ENCODE measurements around the gene LRBA. TPM values are rescaled to one million over a fixed set of nuclear protein-coding genes. Genes with fewer than 3 reads are reported as not detected.

Gene LRBA
- total and polyA plus RNA-seq, 9 of the 15 experiments (the other 6 are each of a cell fraction or from before 2014, with no cell fraction given): 24.2 to 88.7 (median 59.7) TPM

GRCh38 chr4:150540959-150541360 lies 474.1 kb downstream of the LRBA start:
- H3K4me3 ChIP-seq: no peak overlapping the region
- intact Hi-C loops (cut with micrococcal nuclease) (loop anchor here (2.0 to 5.0 kb wide), 2 partner anchors 32 to 224 kb away; no protein-coding TSS in a partner anchor), in situ Hi-C loops (cut with MboI) (no loop called here)
- H3K4me1 ChIP-seq (replicated peaks in 1 of 2; ENCODE audit: control insufficient read depth in 2 of 2, insufficient read depth in 2 of 2, low read length in 2 of 2): peaks cover 13 to 34% of the 10 kb centered on the region in 2 experiments; a peak in 4 of 5 replicates
- no peaks in the 10 kb centered on the region for H3K9me3 ChIP-seq (replicated peaks; ENCODE audit: control insufficient read depth, insufficient read depth, low read depth, low read length)
- H3K9me1 ChIP-seq (ENCODE audit: control insufficient read depth, insufficient read depth, low read length): no peaks in the 10 kb centered on the region
- DNase-seq (ENCODE audit: extremely low read depth in 1 of 4, low spot score in 3 of 4) (peak; percentile 9 to 79 (median 28)), FAIRE-seq (peak; percentile 78), ATAC-seq (peak; percentile 74)
- ChIA-PET POLR2A (interaction anchor here (0.6 to 1.1 kb wide), 3 partner anchors 12 to 174 kb away, joined by 3 to 4 read pairs (median 4); no protein-coding TSS in a partner anchor), CTCF (ENCODE audit: low intra/inter-chr PET ratio) (no interaction called here)
- H4K20me1 ChIP-seq (replicated peaks; ENCODE audit: control insufficient read depth, insufficient read depth, low read length): no peaks in the 10 kb centered on the region
- no peaks in the 10 kb centered on the region for H3K27me3 ChIP-seq (ENCODE audit: control insufficient read depth in 2 of 2, insufficient read depth in 2 of 2, low read length in 2 of 2)
- H3K27ac ChIP-seq (ENCODE audit: extremely low read depth, low read depth, low read length): peak overlapping the region; percentile 71
- H3K79me2 ChIP-seq (ENCODE audit: control insufficient read depth, insufficient read depth, low read length): no peaks in the 10 kb centered on the region
- no TSS peak for BruUV-seq (replicated peaks)
- peak overlapping the region; percentile 67 for H2AFZ ChIP-seq (ENCODE audit: low read depth, low read length)
- no peak overlapping the region; the same call in 1 of the 2 replicates for H3K4me2 ChIP-seq (ENCODE audit: insufficient read depth, low read length)
- 0% methylated on average over 3 of the region's 3 CpGs for WGBS (ENCODE audit: insufficient coverage, low coverage, missing lambda C conversion rate)
- H3K36me3 ChIP-seq (ENCODE audit: control insufficient read depth, insufficient read depth, low read length): no peaks in the 10 kb centered on the region
- H3K9ac ChIP-seq (ENCODE audit: insufficient read depth in 1 of 2, low read depth in 2 of 2, low read length in 2 of 2): peak overlapping the region in 1 of 2 experiments; percentile 46; a peak in 2 of 4 replicates
- TF ChIP-seq ATF2 (CRISPR knock-in tag; IDR thresholded peaks at IDR 0.05) (no peak), ELK3 (CRISPR knock-in tag; IDR thresholded peaks at IDR 0.05) (no peak), HNRNPL (IDR thresholded peaks at IDR 0.05; ENCODE audit: low read depth, low read length) (no peak), FOXO4 (CRISPR knock-in tag; IDR thresholded peaks at IDR 0.05) (no peak), KLF13 (tag; IDR thresholded peaks at IDR 0.05; ENCODE audit: borderline replicate concordance, low read depth) (no peak), CREB5 (CRISPR knock-in tag; IDR thresholded peaks at IDR 0.05) (no peak), ARID3A (IDR thresholded peaks at IDR 0.05; ENCODE audit: borderline replicate concordance, low read depth, low read length) (0 out of 2 replicates have a peak, but pooled peaks have one; percentile 4), EP400 (IDR thresholded peaks at IDR 0.05) (no peak), ARID1B (IDR thresholded peaks at IDR 0.05) (peak; percentile 68), ZNF263 (CRISPR knock-in tag; IDR thresholded peaks at IDR 0.05; ENCODE audit: borderline replicate concordance) (no peak), THAP7 (CRISPR knock-in tag; IDR thresholded peaks at IDR 0.05) (no peak), TFAM (CRISPR knock-in tag; conservative IDR thresholded peaks at IDR 0.05) (no peak), CREBBP (IDR thresholded peaks at IDR 0.05; ENCODE audit: low read depth, low read length) (no peak), ARID2 (IDR thresholded peaks at IDR 0.05) (no peak), JUNB (CRISPR knock-in tag; conservative IDR thresholded peaks at IDR 0.05) (no peak)

Data from K562 (cell line).